OCI-LY1 (cell line): ENCODE measurements around the gene FGF14.

Source experiments
- EZH2 ChIP-seq: fragments of 200-600 bp; sonication (generic), shearing (Covaris generic); IDR thresholded peaks from 2 replicates; pipeline ENCODE4 v1.8.0; 2017; ENCODE audit warnings: borderline replicate concordance, mixed run types, mild to moderate bottlenecking, antibody characterized with exemption, low read length, moderate library complexity, mixed read lengths
- TF ChIP-seq, protein P1 (sequence below): fragments of 200-600 bp; sonication (generic), shearing (Covaris generic); IDR thresholded peaks from 2 replicates; pipeline ENCODE4 v1.5.1; 2017; ENCODE audit warnings: mild to moderate bottlenecking, antibody characterized with exemption, low read length, moderate library complexity, mixed read lengths

DNA sequence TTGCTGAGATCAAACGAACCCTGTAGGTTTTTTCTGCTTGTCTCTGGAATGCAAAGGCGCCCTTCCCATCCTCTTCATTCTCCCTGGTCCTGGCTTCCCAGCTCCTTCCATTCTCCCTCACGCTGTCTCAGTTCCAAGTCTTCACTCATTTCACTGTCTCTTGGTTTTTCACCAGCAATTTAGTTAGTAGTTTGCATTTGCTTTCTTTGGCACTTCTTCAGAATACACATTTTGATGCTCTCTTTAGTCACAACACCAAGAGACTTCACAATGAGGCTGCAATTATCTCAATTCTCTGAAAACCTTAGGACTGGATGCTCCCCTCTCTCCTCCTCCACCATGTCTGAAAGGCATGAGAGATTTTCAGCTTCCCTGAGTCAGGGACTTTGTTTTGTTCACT lies 470.7 kb downstream of the FGF14 start:
- TF ChIP-seq, protein P1, sequence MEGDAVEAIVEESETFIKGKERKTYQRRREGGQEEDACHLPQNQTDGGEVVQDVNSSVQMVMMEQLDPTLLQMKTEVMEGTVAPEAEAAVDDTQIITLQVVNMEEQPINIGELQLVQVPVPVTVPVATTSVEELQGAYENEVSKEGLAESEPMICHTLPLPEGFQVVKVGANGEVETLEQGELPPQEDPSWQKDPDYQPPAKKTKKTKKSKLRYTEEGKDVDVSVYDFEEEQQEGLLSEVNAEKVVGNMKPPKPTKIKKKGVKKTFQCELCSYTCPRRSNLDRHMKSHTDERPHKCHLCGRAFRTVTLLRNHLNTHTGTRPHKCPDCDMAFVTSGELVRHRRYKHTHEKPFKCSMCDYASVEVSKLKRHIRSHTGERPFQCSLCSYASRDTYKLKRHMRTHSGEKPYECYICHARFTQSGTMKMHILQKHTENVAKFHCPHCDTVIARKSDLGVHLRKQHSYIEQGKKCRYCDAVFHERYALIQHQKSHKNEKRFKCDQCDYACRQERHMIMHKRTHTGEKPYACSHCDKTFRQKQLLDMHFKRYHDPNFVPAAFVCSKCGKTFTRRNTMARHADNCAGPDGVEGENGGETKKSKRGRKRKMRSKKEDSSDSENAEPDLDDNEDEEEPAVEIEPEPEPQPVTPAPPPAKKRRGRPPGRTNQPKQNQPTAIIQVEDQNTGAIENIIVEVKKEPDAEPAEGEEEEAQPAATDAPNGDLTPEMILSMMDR = no peak
- TF ChIP-seq EZH2 = no peak
